Measurements from ENCODE around the gene GNG12.

- TF ChIP-seq, protein P1, sequence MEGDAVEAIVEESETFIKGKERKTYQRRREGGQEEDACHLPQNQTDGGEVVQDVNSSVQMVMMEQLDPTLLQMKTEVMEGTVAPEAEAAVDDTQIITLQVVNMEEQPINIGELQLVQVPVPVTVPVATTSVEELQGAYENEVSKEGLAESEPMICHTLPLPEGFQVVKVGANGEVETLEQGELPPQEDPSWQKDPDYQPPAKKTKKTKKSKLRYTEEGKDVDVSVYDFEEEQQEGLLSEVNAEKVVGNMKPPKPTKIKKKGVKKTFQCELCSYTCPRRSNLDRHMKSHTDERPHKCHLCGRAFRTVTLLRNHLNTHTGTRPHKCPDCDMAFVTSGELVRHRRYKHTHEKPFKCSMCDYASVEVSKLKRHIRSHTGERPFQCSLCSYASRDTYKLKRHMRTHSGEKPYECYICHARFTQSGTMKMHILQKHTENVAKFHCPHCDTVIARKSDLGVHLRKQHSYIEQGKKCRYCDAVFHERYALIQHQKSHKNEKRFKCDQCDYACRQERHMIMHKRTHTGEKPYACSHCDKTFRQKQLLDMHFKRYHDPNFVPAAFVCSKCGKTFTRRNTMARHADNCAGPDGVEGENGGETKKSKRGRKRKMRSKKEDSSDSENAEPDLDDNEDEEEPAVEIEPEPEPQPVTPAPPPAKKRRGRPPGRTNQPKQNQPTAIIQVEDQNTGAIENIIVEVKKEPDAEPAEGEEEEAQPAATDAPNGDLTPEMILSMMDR (IDR thresholded peaks at IDR 0.05), result no peak
- TF ChIP-seq POLR2AphosphoS5 (IDR thresholded peaks at IDR 0.05) (no peak), POLR2A (IDR thresholded peaks at IDR 0.05) (no peak), EP300 (IDR thresholded peaks at IDR 0.05) (no peak)
Observed at GRCh38 chr1:67690018-67690363, 143.3 kb downstream of the GNG12 start.
